Loucy (cell line): ENCODE measurements around the gene LMTK3.

Experiments used
- EZH2phosphoT487 ChIP-seq: fragments of 200-600 bp; IDR thresholded peaks from 2 replicates; pipeline ENCODE4 v1.6.1; 2018; ENCODE audit warnings: antibody characterized with exemption, mild to moderate bottlenecking, moderate library complexity, borderline replicate concordance
- TF ChIP-seq, protein P1 (sequence below): fragments of 200-600 bp; sonication (generic); conservative IDR thresholded peaks from 2 replicates; pipeline ENCODE4 v1.5.1; 2014; ENCODE audit warnings: mild to moderate bottlenecking, antibody characterized with exemption, low read length

DNA sequence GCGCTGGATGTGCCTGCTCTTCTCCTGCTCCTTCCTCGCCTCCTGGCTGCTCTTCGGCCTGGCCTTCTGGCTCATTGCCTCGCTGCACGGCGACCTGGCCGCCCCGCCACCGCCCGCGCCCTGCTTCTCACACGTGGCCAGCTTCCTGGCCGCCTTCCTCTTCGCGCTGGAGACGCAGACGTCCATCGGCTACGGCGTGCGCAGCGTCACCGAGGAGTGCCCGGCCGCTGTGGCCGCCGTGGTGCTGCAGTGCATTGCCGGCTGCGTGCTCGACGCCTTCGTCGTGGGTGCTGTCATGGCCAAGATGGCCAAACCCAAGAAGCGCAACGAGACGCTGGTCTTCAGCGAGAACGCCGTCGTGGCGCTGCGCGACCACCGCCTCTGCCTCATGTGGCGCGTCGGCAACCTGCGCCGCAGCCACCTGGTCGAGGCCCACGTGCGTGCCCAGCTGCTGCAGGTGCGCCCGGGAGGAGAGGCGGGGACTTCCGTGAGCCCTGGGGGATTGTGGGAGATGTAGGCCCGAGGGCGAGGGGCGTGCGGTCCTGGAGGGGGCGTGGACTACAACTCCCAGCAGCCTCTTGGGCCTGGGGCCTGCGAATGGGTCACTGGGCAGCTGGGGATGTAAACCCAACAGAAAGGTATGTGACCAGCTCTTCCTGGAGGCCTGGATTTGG, 49.5 kb downstream of the LMTK3 start:
- TF ChIP-seq, protein P1, sequence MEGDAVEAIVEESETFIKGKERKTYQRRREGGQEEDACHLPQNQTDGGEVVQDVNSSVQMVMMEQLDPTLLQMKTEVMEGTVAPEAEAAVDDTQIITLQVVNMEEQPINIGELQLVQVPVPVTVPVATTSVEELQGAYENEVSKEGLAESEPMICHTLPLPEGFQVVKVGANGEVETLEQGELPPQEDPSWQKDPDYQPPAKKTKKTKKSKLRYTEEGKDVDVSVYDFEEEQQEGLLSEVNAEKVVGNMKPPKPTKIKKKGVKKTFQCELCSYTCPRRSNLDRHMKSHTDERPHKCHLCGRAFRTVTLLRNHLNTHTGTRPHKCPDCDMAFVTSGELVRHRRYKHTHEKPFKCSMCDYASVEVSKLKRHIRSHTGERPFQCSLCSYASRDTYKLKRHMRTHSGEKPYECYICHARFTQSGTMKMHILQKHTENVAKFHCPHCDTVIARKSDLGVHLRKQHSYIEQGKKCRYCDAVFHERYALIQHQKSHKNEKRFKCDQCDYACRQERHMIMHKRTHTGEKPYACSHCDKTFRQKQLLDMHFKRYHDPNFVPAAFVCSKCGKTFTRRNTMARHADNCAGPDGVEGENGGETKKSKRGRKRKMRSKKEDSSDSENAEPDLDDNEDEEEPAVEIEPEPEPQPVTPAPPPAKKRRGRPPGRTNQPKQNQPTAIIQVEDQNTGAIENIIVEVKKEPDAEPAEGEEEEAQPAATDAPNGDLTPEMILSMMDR = no peak
- no peak for TF ChIP-seq EZH2phosphoT487
